Smooth muscle cell (in vitro differentiated cells): ENCODE results near the gene CASD1. TPM values are rescaled to one million over a fixed set of nuclear protein-coding genes. Genes with fewer than 3 reads are reported as not detected.

Source experiments
- DNase-seq: peaks from one replicate; lab custom pipeline; 2025; ENCODE audit not compliant: unreplicated experiment; lab: John Stamatoyannopoulos, UW
- H2AFZ ChIP-seq: fragments of 200-600 bp; sonication (generic); 2 replicates; pipeline ENCODE4 v1.6.0; 2016; ENCODE audit warnings: antibody characterized with exemption, low read depth, mild to moderate bottlenecking
- H3F3A ChIP-seq: fragments of 200-600 bp; sonication (generic); 2 replicates; pipeline ENCODE4 v1.6.0; 2017; ENCODE audit warnings: antibody characterized with exemption, low read depth
- H3K27ac ChIP-seq: fragments of 200-600 bp; sonication (generic); 2 replicates; pipeline ENCODE4 v1.5.1; 2016; ENCODE audit warnings: low read depth, mild to moderate bottlenecking
- H3K27me3 ChIP-seq: fragments of 200-600 bp; sonication (generic); 2 replicates; pipeline ENCODE4 v1.6.1; 2016; ENCODE audit warnings: low read depth, mild to moderate bottlenecking
- H3K36me3 ChIP-seq: fragments of 200-600 bp; sonication (generic); 2 replicates; pipeline ENCODE4 v1.5.1; 2016; ENCODE audit warnings: low read depth
- H3K4me1 ChIP-seq: fragments of 200-600 bp; sonication (generic); 2 replicates; pipeline ENCODE4 v1.5.1; 2016; ENCODE audit warnings: low read depth
- H3K4me2 ChIP-seq: fragments of 200-600 bp; sonication (generic); 2 replicates; pipeline ENCODE4 v1.6.0; 2016; ENCODE audit warnings: mild to moderate bottlenecking
- H3K4me3 ChIP-seq: fragments of 200-600 bp; sonication (generic); 2 replicates; pipeline ENCODE4 v1.5.1; 2016; ENCODE audit warnings: mild to moderate bottlenecking
- H3K79me2 ChIP-seq: fragments of 200-600 bp; sonication (generic); 2 replicates; pipeline ENCODE4 v1.6.0; 2016; ENCODE audit warnings: low read depth, mild to moderate bottlenecking
- H3K9ac ChIP-seq: fragments of 200-600 bp; sonication (generic); 2 replicates; pipeline ENCODE4 v1.6.0; 2016; ENCODE audit warnings: low read depth
- H3K9me3 ChIP-seq: fragments of 200-600 bp; sonication (generic); replicated peaks from 2 replicates; pipeline ENCODE4 v1.5.1; 2016; ENCODE audit warnings: low read depth
- H4K20me1 ChIP-seq: fragments of 200-600 bp; sonication (generic); 2 replicates; pipeline ENCODE4 v1.6.0; 2016; ENCODE audit warnings: low read depth
- WGBS: methylation state at CpG from one replicate; pipeline ENCODE4 v1.1.7; 2016; ENCODE audit warnings: low lambda C conversion rate; 5-methylcytosine and 5-hydroxymethylcytosine counted together
- polyA plus RNA-seq: library from polyadenylated mRNA; unstranded; fragments of >200 nt; fragmentation: Nextera tagmentation; extraction: Ambion mirVana; gene quantifications from 2 replicates; pipeline ENCODE4 v1.2.1, GENCODE V29; 2016
- total RNA-seq: library from RNA; depleted of rRNA; stranded (reverse); fragments of >200 nt; gene quantifications from 2 replicates; pipeline ENCODE4 v1.2.3, GENCODE V29; 2014
- TF ChIP-seq, protein P1 (sequence below): fragments of 200-600 bp; sonication (generic); IDR thresholded peaks from 2 replicates; pipeline ENCODE4 v1.5.1; 2017; ENCODE audit warnings: borderline replicate concordance, mild to moderate bottlenecking, antibody characterized with exemption; ENCODE audit not compliant: insufficient read depth, poor library complexity, severe bottlenecking

CASD1 gene
- total and polyA plus RNA-seq, 2 experiments from 2014 or later: 9.8 to 33.6 TPM

DNA sequence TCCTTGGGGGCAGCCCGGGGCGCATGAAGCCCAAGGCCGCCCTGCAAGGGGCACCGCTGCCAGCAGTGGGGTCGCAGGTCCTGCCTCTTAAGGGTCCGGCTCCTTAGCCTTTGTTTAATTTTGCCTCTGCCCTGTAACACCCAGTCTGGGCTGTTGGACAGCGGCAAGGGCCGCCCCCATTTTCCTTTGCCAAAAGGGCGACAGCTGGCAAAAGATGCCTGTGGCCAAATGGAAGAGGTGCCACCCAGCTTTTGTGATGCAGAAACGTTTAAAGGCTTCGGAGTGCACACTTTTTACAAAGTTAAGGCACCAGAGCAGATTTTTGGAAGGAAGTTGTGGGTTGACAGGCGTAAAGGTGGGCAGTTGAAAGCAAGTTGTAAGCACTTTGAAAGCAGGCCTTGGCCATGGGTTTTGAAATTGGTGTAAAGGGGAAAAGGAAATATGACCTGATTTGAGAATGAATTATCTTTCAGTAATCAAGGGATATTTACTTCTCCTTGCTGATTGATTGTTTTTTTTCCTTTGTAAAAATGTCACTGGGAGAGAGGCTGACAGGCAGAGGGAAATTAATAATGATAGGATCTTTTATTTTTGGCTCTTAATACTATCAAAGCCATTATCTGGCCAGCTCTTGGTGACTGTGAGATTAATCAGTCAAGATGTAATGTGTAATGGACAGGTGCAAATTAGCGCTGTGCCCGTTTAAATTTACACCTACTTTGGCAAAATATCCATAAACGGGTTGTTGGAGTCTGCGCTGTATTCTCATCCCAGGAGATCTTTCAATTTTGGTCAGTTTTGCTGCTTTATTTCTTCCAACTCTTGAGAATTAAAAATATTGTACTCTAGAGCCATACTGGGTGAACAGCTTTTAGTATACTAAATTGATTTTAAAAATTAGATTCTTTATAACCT is 1.2 kb downstream of the CASD1 start:
- Histone ChIP-seq H3K27ac (peak overlapping the region; percentile 41), H3K4me1 (peaks cover 44% of the 10 kb centered on the region)
- 25% methylated on average over 16 of the region's 16 CpGs for WGBS

DNA sequence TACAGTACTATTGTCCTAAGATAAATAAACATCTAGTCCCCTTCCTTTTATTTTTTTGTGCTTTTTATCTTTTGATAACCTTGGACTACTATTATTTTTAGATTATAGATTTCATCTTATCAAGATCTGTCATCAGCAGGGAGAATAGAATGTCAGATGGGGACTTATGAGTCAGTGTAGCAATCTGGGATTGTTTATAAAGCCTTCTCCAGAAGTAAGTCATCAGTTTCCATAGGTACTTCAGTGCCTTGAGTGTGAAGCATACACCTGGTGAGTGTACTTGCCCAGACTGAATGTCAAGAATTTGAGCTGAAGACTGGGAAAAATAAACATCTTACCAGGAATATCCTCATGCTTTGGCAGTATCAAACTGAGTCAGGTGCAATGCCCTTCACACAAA is 2.1 kb downstream of the CASD1 start:
- Histone ChIP-seq H3K79me2 (peaks cover 57% of the 10 kb centered on the region), H3K36me3 (no peaks in the 10 kb centered on the region), H3F3A (peaks cover 4% of the 10 kb centered on the region), H3K9me3 (no peaks in the 10 kb centered on the region), H3K9ac (no peak overlapping the region), H2AFZ (no peak overlapping the region), H3K27ac (no peak overlapping the region), H3K4me3 (peak overlapping the region; percentile 82), H3K4me1 (peaks cover 45% of the 10 kb centered on the region), H3K4me2 (peak overlapping the region; percentile 90), H4K20me1 (peaks cover 4% of the 10 kb centered on the region), H3K27me3 (no peaks in the 10 kb centered on the region)
- no peak for DNase-seq
- TF ChIP-seq, protein P1, sequence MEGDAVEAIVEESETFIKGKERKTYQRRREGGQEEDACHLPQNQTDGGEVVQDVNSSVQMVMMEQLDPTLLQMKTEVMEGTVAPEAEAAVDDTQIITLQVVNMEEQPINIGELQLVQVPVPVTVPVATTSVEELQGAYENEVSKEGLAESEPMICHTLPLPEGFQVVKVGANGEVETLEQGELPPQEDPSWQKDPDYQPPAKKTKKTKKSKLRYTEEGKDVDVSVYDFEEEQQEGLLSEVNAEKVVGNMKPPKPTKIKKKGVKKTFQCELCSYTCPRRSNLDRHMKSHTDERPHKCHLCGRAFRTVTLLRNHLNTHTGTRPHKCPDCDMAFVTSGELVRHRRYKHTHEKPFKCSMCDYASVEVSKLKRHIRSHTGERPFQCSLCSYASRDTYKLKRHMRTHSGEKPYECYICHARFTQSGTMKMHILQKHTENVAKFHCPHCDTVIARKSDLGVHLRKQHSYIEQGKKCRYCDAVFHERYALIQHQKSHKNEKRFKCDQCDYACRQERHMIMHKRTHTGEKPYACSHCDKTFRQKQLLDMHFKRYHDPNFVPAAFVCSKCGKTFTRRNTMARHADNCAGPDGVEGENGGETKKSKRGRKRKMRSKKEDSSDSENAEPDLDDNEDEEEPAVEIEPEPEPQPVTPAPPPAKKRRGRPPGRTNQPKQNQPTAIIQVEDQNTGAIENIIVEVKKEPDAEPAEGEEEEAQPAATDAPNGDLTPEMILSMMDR: no peak

More for the DNA sequence above, 1.2 kb downstream of the CASD1 start:
- TF ChIP-seq, protein P1: no peak
- Histone ChIP-seq H2AFZ (peak overlapping the region; percentile 47), H3K36me3 (no peaks in the 10 kb centered on the region), H3K79me2 (peaks cover 48% of the 10 kb centered on the region), H3F3A (peaks cover 4% of the 10 kb centered on the region), H3K9me3 (no peaks in the 10 kb centered on the region), H3K9ac (peak overlapping the region; percentile 89), H3K4me2 (peak overlapping the region; percentile 90), H3K4me3 (peak overlapping the region; percentile 82), H4K20me1 (peaks cover 4% of the 10 kb centered on the region), H3K27me3 (no peaks in the 10 kb centered on the region)
- peak; percentile 24 for DNase-seq

DNA sequence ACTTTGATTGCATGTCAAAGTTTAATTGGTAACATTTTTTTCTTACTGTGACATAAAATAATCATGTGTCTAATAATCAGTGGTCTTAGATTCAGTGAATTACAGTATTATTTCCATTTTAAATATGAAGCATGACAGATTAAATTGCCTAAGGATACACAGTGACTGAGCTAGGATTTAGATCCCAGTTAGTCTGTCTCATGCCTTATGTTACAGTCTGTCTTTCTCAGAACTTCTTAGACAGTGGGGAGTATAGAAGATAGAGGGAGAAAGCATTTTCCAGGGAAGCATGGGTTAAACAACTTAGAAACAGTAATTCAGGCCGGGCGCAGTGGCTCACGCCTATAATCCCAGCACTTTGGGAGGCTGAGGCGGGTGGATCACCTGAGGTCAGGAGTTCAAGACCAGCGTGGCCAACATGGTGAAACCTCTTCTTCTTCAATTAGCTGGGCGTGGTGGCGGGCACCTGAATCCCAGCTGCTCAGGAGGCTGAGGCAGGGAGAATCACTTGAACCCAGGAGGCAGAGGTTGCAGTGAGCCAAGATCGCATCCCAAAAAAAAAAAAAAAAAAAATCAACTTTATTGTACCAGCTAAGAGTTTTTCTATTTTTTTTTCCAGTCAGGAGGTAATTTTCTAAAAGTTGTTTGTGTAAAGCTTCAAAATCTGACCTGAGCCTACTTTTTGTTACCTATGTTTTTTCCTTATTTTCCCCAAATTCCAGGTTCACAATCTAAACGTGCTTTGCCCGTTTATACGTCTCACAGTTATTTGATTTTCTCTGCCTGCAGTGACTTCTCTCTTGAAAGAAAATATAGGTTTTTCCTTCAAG is 3.3 kb downstream of the CASD1 start:
- DNase-seq: no peak
- Histone ChIP-seq H3K79me2 (peaks cover 64% of the 10 kb centered on the region), H3K27ac (no peak overlapping the region)

More for the DNA sequence above, 3.3 kb downstream of the CASD1 start:
- H3K36me3 ChIP-seq: no peaks in the 10 kb centered on the region
- 69% methylated on average over 11 of the region's 11 CpGs for WGBS
- no peaks in the 10 kb centered on the region for H3K9me3 ChIP-seq
- H3K27me3 ChIP-seq: no peaks in the 10 kb centered on the region
- peaks cover 4% of the 10 kb centered on the region for H3F3A ChIP-seq
- no peak overlapping the region for H3K4me3 ChIP-seq
- TF ChIP-seq, protein P1: no peak
- peak overlapping the region; percentile 4 for H3K4me2 ChIP-seq
- peaks cover 45% of the 10 kb centered on the region for H3K4me1 ChIP-seq
- H2AFZ ChIP-seq: no peak overlapping the region
- H4K20me1 ChIP-seq: peaks cover 8% of the 10 kb centered on the region
- H3K9ac ChIP-seq: no peak overlapping the region
